ENCODE measurements around the gene ATXN7L1. TPM values are rescaled to one million over a fixed set of nuclear protein-coding genes. Genes with fewer than 3 reads are reported as not detected.

Gene ATXN7L1
- total RNA-seq, 1 experiment from 2014 or later = 24.3 TPM

DNA sequence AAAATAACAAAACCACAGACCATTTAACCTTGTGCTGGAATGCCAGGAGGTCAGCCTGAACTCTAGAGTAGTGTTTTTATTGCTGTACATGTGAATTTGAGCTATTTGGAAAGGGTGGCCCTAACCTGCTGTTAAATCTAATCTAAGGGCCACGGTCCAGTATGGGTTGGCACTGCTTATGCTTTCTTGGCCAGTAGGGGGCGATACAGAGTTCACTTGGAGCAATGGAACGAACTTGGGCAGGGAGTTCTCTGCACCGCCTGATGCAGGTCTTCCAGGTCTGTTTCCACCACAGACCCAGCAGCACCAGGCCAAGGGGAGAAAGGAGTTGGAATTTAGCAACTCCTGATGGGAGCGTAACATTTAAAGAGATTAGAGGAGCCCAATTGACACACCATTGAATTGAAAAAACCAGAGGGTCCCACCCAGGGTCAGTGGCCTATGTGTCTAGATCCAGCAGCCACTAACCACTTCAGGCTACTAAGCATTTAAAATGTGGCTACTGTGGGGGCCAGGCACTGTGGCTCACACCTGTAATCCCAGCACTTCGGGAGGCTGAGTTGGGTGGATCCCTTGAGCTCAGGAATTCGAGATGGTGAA, 219.4 kb downstream of the ATXN7L1 start:
- peaks cover 40 to 49% of the 10 kb centered on the region in 2 experiments for H3K4me1 Mint-ChIP-seq
- Histone ChIP-seq H3K18ac (ENCODE audit: insufficient read length, low read depth, low read length) (no peak overlapping the region), H3K23me2 (ENCODE audit: insufficient read length, low read depth, low read length, poor library complexity, severe bottlenecking) (no peaks in the 10 kb centered on the region), H2BK20ac (ENCODE audit: low read depth, low read length, poor library complexity, severe bottlenecking) (no peak overlapping the region), H3K4me1 (ENCODE audit: insufficient read depth, low read length) (peaks cover 9% of the 10 kb centered on the region; the same call in 1 of the 2 replicates), H2AK5ac (ENCODE audit: insufficient read length, low read length) (no peak overlapping the region), H3K4me2 (ENCODE audit: insufficient read depth, insufficient read length, low read length) (no peak overlapping the region), H3K27ac (ENCODE audit: insufficient read length, low read depth, low read length) (no peak overlapping the region), H4K8ac (replicated peaks; ENCODE audit: insufficient read length, low read depth, low read length) (no peak overlapping the region), H4K91ac (ENCODE audit: insufficient read length, low read depth, low read length) (no peak overlapping the region), H4K5ac (ENCODE audit: insufficient read length, low read depth, low read length) (no peak overlapping the region), H3K79me1 (ENCODE audit: insufficient read depth, low read depth, low read length, poor library complexity, severe bottlenecking) (no peaks in the 10 kb centered on the region), H2BK12ac (ENCODE audit: insufficient read length, low read depth, low read length) (no peak overlapping the region), H2BK5ac (ENCODE audit: insufficient read length, low read length) (no peak overlapping the region), H4K20me1 (ENCODE audit: control insufficient read depth, insufficient read depth, insufficient read length) (no peaks in the 10 kb centered on the region), H2AFZ (ENCODE audit: low read length) (no peak overlapping the region), H3K79me2 (ENCODE audit: insufficient read depth, low read length) (no peaks in the 10 kb centered on the region), H3K9ac (ENCODE audit: extremely low read depth, insufficient read length, low read length) (no peak overlapping the region), H3K23ac (ENCODE audit: insufficient read length, low read depth, low read length) (no peak overlapping the region), H2BK120ac (ENCODE audit: low read depth, low read length, poor library complexity, severe bottlenecking) (no peak overlapping the region), H2BK15ac (ENCODE audit: low read depth, low read length) (no peak overlapping the region), H3K56ac (ENCODE audit: insufficient read length, low read depth, low read length) (no peak overlapping the region), H3K14ac (ENCODE audit: insufficient read depth, low read length) (no peak overlapping the region), H3K27me3 (ENCODE audit: insufficient read depth, low read length) (no peaks in the 10 kb centered on the region), H3K4ac (ENCODE audit: low read depth, low read length) (no peak overlapping the region), H3K9me3 (ENCODE audit: control insufficient read depth, low read depth, low read length) (no peaks in the 10 kb centered on the region), H3T11ph (ENCODE audit: low read length) (no peak overlapping the region)
- peaks cover 0 to 26% (median 20%) of the 10 kb centered on the region in 3 experiments; a peak in 4 of 7 replicates for H3K36me3 Mint-ChIP-seq (ENCODE audit: insufficient read depth in 1 of 3, low read depth in 3 of 3)
- DNase-seq = peak; percentile 86
- peak overlapping the region in 2 of 3 experiments; percentile 62 to 66; a peak in 4 of 7 replicates for H3K27ac Mint-ChIP-seq
- TF ChIP-seq, protein P1, sequence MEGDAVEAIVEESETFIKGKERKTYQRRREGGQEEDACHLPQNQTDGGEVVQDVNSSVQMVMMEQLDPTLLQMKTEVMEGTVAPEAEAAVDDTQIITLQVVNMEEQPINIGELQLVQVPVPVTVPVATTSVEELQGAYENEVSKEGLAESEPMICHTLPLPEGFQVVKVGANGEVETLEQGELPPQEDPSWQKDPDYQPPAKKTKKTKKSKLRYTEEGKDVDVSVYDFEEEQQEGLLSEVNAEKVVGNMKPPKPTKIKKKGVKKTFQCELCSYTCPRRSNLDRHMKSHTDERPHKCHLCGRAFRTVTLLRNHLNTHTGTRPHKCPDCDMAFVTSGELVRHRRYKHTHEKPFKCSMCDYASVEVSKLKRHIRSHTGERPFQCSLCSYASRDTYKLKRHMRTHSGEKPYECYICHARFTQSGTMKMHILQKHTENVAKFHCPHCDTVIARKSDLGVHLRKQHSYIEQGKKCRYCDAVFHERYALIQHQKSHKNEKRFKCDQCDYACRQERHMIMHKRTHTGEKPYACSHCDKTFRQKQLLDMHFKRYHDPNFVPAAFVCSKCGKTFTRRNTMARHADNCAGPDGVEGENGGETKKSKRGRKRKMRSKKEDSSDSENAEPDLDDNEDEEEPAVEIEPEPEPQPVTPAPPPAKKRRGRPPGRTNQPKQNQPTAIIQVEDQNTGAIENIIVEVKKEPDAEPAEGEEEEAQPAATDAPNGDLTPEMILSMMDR (conservative IDR thresholded peaks at IDR 0.05) = peak; percentile 91
- WGBS (ENCODE audit: extremely low coverage, insufficient read length, low lambda C conversion rate) = no CpG with 5 or more reads among the region's 7 CpGs
- no peak overlapping the region for H3K4me3 Mint-ChIP-seq
- no peaks in the 10 kb centered on the region for H3K27me3 Mint-ChIP-seq (ENCODE audit: low read depth)
- no peaks in the 10 kb centered on the region for H3K9me3 Mint-ChIP-seq
